Spleen (tissue), 7 donors: ENCODE data around the gene ADGRG3.

Experiments used
- CTCF ChIP-seq, 11 experiments: fragments of 200-600 bp in 7 of 11; fragments of 450-650 bp in 4 of 11; sonication (generic) in 4 of 11; IDR thresholded peaks in 8 of 11; conservative IDR thresholded peaks in 3 of 11; 1 replicate in 7 of 11; 2 replicates in 4 of 11; pipeline versions ENCODE4 v1.4.0 to v1.8.0; 2016 to 2021; ENCODE audit warnings: antibody characterized with exemption in 11 of 11, inconsistent platforms in 4 of 11, mild to moderate bottlenecking in 1 of 11
- POLR2A ChIP-seq, 3 donors: fragments of 450-650 bp; IDR thresholded peaks; one replicate each; pipeline ENCODE4 v1.5.1; 2017; ENCODE audit warnings: antibody characterized with exemption in 3 of 3, mild to moderate bottlenecking in 1 of 3
- POLR2AphosphoS5 ChIP-seq, 3 donors: sonication (generic); formaldehyde crosslinking; IDR thresholded peaks; one replicate each; pipeline ENCODE4 v1.5.1; 2017; ENCODE audit warnings: antibody characterized with exemption in 3 of 3
- donor health status: DM: no; HTN: no; CAD: no; lungs with moderate emphysema.
- donor health status: DM: no; HTN: no; CAD: no.
- donor health status: DM: no; HTN: no; CAD: no.

GRCh38 chr16:57664662-57665025, 3.5 kb upstream of the ADGRG3 start:
- no peak for TF ChIP-seq CTCF (IDR thresholded peaks at IDR 0.05 in 8 of 11, conservative IDR thresholded peaks at IDR 0.05 in 3 of 11)
- TF ChIP-seq POLR2A (IDR thresholded peaks at IDR 0.05): no peak
- TF ChIP-seq POLR2AphosphoS5 (IDR thresholded peaks at IDR 0.05): no peak
